ENCODE results near the gene IL1R1.

The IL1R1 gene

GRCh38 chr2:102116630-102117471 lies 25.7 kb upstream of the IL1R1 start:
- Histone ChIP-seq H3K36me3 (ENCODE audit: insufficient read depth, low read length) (no peaks in the 10 kb centered on the region), H2AFZ (ENCODE audit: low read length) (no peak overlapping the region), H4K20me1 (ENCODE audit: insufficient read depth, low read length) (no peaks in the 10 kb centered on the region), H3K4me1 (ENCODE audit: insufficient read depth, low read length, severe bottlenecking) (no peaks in the 10 kb centered on the region), H3K4me3 (ENCODE audit: low read depth, low read length, poor library complexity, severe bottlenecking) (no peak overlapping the region), H3F3A (ENCODE audit: insufficient read depth, low read length) (no peaks in the 10 kb centered on the region), H3K9me2 (ENCODE audit: low read depth, low read length) (no peaks in the 10 kb centered on the region), H3K9me3 (ENCODE audit: low read length) (no peaks in the 10 kb centered on the region), H3K4me2 (ENCODE audit: low read length) (no peak overlapping the region), H3K27ac (ENCODE audit: low read depth, low read length, poor library complexity, severe bottlenecking) (no peak overlapping the region), H3K9ac (ENCODE audit: low read length) (no peak overlapping the region), H3K79me2 (ENCODE audit: insufficient read depth, low read length) (no peaks in the 10 kb centered on the region), H3K27me3 (ENCODE audit: insufficient read depth, low read length) (no peaks in the 10 kb centered on the region)
- no peak for TF ChIP-seq CTCF (IDR thresholded peaks at IDR 0.05; ENCODE audit: low read length)
- TF ChIP-seq EZH2 (IDR thresholded peaks at IDR 0.05; ENCODE audit: borderline replicate concordance, low read length): no peak

- no peaks in the 10 kb centered on the region for H4K20me1 ChIP-seq (ENCODE audit: insufficient read depth, low read length)
- H3K9ac ChIP-seq (ENCODE audit: low read length): no peak overlapping the region
- no peaks in the 10 kb centered on the region for H3K9me2 ChIP-seq (ENCODE audit: low read depth, low read length)
- no peaks in the 10 kb centered on the region for H3K27me3 ChIP-seq (ENCODE audit: insufficient read depth, low read length)
- H3K4me3 ChIP-seq (ENCODE audit: low read depth, low read length, poor library complexity, severe bottlenecking): no peak overlapping the region
- TF ChIP-seq EZH2 (IDR thresholded peaks at IDR 0.05; ENCODE audit: borderline replicate concordance, low read length) (no peak), CTCF (IDR thresholded peaks at IDR 0.05; ENCODE audit: low read length) (no peak)
- H3K4me1 ChIP-seq (ENCODE audit: insufficient read depth, low read length, severe bottlenecking): no peaks in the 10 kb centered on the region
- no peak overlapping the region for H2AFZ ChIP-seq (ENCODE audit: low read length)
- H3K27ac ChIP-seq (ENCODE audit: low read depth, low read length, poor library complexity, severe bottlenecking): no peak overlapping the region
- no peaks in the 10 kb centered on the region for H3K9me3 ChIP-seq (ENCODE audit: low read length)
- no peaks in the 10 kb centered on the region for H3F3A ChIP-seq (ENCODE audit: insufficient read depth, low read length)
- no peaks in the 10 kb centered on the region for H3K36me3 ChIP-seq (ENCODE audit: insufficient read depth, low read length)
- no peak overlapping the region for H3K4me2 ChIP-seq (ENCODE audit: low read length)
- H3K79me2 ChIP-seq (ENCODE audit: insufficient read depth, low read length): no peaks in the 10 kb centered on the region
Observed at GRCh38 chr2:102117472-102117858, 25.1 kb upstream of the IL1R1 start.

GRCh38 chr2:102119255-102119654 lies 23.3 kb upstream of the IL1R1 start:
- no peaks in the 10 kb centered on the region for H3F3A ChIP-seq (ENCODE audit: insufficient read depth, low read length)
- no peaks in the 10 kb centered on the region for H4K20me1 ChIP-seq (ENCODE audit: insufficient read depth, low read length)
- H3K9ac ChIP-seq (ENCODE audit: low read length): no peak overlapping the region
- H3K27me3 ChIP-seq (ENCODE audit: insufficient read depth, low read length): no peaks in the 10 kb centered on the region
- no peak overlapping the region for H2AFZ ChIP-seq (ENCODE audit: low read length)
- TF ChIP-seq CTCF (IDR thresholded peaks at IDR 0.05; ENCODE audit: low read length) (no peak), EZH2 (IDR thresholded peaks at IDR 0.05; ENCODE audit: borderline replicate concordance, low read length) (no peak)
- H3K79me2 ChIP-seq (ENCODE audit: insufficient read depth, low read length): no peaks in the 10 kb centered on the region
- no peak overlapping the region for H3K27ac ChIP-seq (ENCODE audit: low read depth, low read length, poor library complexity, severe bottlenecking)
- H3K9me2 ChIP-seq (ENCODE audit: low read depth, low read length): no peaks in the 10 kb centered on the region
- H3K4me3 ChIP-seq (ENCODE audit: low read depth, low read length, poor library complexity, severe bottlenecking): no peak overlapping the region
- H3K36me3 ChIP-seq (ENCODE audit: insufficient read depth, low read length): no peaks in the 10 kb centered on the region
- H3K9me3 ChIP-seq (ENCODE audit: low read length): no peaks in the 10 kb centered on the region
- no peaks in the 10 kb centered on the region for H3K4me1 ChIP-seq (ENCODE audit: insufficient read depth, low read length, severe bottlenecking)
- H3K4me2 ChIP-seq (ENCODE audit: low read length): no peak overlapping the region

Data from OCI-LY1 (cell line).